A673 (cell line): ENCODE measurements around the gene ZIC1.

Experiments used
- CTCF ChIP-seq: fragments of 300-800, 200-600 bp; sonication (generic); conservative IDR thresholded peaks from 2 replicates; pipeline ENCODE4 v1.5.1; 2017; ENCODE audit warnings: low read depth, mild to moderate bottlenecking, antibody characterized with exemption, low read length, moderate library complexity, mixed read lengths
- EZH2 ChIP-seq: fragments of 200-600 bp; sonication (generic); IDR thresholded peaks from 2 replicates; pipeline ENCODE4 v1.6.1; 2017; ENCODE audit warnings: borderline replicate concordance, low read depth, mild to moderate bottlenecking, mixed read lengths, antibody characterized with exemption, low read length; ENCODE audit not compliant: poor library complexity, severe bottlenecking

- TF ChIP-seq CTCF (no peak), EZH2 (no peak)
These were observed 5.4 kb downstream of the ZIC1 start for GRCh38 chr3:147414390-147415138.
